Activated gamma-delta T cell (primary cell): ENCODE data around the gene TNKS2.
"Not testable (repeated sequence)": the region's sequence is repeated elsewhere in the genome, so short reads cannot be mapped to it uniquely, and the experiment has no call there.

Experiments
- DNase-seq: peaks from one replicate; lab custom pipeline; 2025; lab: John Stamatoyannopoulos, UW
- total RNA-seq, 2 donors: gene quantifications; one replicate each; lab custom pipeline; 2026; lab: John Stamatoyannopoulos, UW

The TNKS2 gene
- total RNA-seq = 179 to 214 reads per million in 2 donors

GRCh38 chr10:91797874-91798648 is at the start of gene TNKS2:
Gene TNKS2 (plus strand): TSS chr10:91798426. CDS start chr10:91798691, 265 bp downstream.
- DNase-seq = peak; percentile 90

DNA sequence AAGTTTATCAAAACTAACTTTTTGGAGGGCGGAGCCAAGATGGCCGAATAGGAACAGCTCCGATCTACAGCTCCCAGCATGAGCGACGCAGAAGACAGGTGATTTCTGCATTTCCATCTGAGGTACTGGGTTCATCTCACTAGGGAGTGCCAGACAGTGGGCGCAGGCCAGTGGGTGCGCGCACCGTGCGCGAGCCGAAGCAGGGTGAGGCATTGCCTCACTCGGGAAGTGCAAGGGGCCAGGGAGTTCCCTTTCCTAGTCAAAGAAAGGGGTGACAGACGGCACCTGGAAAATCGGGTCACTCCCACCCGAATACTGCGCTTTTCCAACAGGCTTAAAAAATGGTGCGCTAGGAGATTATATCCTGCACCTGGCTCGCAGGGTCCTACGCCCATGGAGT is 48.6 kb upstream of the TNKS2 start:
- not testable (repeated sequence) for DNase-seq

GRCh38 chr10:91756286-91756685 is 41.9 kb upstream of the TNKS2 start:
- DNase-seq = no peak

DNA sequence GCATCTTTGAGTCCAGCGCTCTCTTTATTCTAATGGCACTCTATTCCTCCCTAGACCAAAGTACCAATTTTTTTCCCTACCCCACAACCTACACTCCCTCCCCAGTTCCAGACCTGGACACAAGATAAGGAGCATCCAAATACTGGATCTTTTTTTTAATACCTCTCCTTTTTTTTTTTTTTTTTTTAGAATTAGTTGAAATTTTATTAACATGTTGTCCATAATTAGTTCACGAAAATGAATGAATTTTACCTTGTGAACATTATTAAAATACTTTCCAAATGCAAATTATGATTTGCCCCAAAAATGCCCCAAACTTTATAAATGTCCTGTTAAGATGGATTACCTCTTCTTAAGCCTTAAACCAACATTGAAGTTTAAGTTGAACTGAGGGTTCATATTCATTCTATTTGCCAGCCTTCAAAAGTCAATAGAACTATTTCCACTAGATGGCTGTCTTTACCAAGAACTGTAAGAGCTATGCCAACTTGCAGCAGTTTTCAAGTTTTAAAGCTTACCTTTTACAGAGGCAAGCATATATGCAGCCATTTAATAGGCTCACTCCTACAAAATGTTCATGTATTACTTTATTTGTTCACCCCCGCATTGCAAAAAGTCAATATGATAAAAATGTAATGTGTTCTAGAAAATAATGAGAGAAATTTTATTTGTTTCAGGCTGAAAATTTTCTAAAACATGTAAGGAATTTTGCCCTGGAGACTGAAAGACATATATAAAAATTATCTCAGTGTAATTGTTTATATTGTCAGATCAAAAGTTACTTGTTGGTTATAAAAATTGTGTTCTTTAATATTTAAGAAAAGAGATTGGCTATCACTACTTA is 39.7 kb upstream of the TNKS2 start:
- DNase-seq = no peak

DNA sequence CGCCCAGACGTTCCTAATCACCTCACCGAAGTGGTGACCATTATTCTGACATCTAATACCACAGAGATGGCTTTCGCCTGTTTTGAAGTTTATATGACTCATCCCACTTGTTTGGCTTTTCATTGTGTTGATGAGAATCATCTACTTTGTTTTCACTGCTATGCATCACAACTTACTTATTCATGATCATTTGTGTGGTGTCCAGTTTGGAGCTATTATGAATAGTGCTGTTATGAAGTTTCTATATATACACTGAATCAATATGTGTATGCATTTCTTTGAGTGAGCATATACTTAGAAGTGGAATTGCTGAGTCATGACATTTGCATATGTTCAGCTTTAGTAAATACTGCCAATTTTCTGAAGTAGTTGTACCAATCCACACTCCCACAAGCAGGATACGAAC is 38.6 kb upstream of the TNKS2 start:
- no peak for DNase-seq

- DNase-seq = no peak
Observed at GRCh38 chr10:91761721-91762120, 36.5 kb upstream of the TNKS2 start.

DNA sequence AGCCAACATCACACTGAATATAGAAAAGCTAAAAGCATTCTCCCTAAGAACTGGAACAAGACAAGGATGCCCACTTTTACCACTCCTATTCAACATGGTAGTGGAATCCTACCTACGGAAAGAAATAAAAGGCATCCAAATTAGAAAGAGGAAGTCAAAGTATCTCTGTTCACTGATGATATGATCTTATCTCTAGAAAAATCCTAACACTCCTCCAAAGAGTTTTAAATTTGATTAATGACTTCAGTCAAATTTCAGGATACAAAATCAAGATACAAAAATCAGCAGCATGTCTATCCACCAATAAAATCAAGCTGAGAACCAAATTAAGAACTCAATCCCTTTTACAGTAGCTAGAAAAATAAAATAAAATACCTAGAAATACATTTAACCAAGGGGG is 35.3 kb upstream of the TNKS2 start:
- no peak for DNase-seq

DNA sequence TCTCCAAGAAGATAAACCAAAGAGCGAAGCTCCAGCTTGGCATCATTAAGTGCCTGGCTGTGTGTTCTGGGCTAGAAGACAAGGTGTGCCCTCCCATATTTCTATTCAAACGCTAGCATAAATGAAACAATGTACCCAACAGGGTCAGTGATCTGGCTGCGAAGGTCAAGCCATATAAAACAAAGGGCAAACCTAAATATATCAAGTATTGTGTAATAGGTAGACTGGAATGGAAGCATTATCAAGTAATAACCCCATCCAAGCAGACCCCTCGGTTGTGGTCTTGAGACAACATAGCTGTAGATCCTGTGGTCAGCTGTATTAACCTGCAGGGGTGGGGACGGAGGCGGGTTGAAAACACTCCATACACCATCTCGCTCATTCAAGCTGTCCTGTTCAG is 31.6 kb upstream of the TNKS2 start:
- no peak for DNase-seq

- DNase-seq = no peak
Observed at GRCh38 chr10:91768123-91768522, 30.1 kb upstream of the TNKS2 start.

- no peak for DNase-seq
Observed at GRCh38 chr10:91771907-91772306, 26.3 kb upstream of the TNKS2 start.

- no peak for DNase-seq
Observed at GRCh38 chr10:91772461-91772860, 25.8 kb upstream of the TNKS2 start.

DNA sequence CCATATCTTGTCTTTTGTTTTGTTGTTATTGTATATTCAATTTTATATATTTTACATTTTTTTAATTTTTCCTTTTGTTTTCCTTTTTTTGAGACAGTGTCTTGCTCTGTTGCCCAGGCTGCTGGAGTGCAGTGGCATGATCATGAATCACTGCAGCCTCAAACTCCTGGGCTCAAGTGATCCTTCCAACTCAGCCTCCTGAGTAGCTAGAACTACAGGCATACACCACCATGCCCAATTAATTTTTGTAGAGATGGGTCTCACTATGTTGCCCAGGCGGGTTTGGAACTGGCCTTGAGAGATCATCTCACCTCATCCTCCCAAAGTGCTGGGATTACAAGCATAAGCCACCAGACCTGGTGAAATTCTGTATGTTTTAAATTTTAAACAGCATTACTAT is 25.4 kb upstream of the TNKS2 start:
- no peak for DNase-seq

GRCh38 chr10:91774571-91774970 is 23.7 kb upstream of the TNKS2 start:
- DNase-seq = no peak

DNA sequence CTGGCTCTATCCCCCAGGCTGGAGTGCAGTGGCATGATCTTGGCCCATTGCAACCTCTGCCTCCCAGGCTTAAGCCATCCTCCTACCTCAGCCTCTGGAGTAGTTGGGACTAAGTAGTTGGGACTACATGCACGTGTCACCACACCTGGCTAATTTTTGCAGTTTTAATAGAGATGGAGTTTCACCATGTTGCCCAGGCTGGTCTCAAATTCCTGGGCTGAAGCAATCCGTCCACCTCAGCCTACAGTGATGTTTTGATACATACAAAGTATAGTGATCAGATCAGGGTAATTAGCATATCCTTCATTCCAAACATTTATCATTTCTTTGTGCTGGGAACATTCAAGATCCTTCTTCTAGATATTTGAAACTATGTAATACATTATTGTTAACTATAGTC is 22.5 kb upstream of the TNKS2 start:
- no peak for DNase-seq

GRCh38 chr10:91776266-91776665 is 22.0 kb upstream of the TNKS2 start:
- no peak for DNase-seq

DNA sequence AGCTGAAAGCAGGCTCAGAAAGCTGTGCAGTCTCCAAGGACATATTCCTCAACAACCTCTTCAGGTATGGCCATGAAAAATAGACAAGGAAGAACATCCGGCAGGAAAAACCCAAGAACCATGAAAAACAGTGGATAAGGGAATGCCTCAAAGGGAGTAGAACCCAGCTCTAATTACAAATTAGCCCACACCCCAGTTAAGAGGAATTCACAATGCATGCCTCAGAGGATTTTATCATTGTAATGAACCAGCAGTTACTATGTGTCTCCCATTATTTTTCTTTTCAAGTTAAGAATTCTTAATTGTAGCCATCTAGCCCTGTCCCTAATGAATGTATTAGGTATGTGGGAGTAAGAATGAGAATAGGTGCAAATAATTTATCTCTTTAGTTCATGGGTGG is 19.7 kb upstream of the TNKS2 start:
- no peak for DNase-seq

- DNase-seq = no peak
Observed at GRCh38 chr10:91779011-91779605, 19.1 kb upstream of the TNKS2 start.

DNA sequence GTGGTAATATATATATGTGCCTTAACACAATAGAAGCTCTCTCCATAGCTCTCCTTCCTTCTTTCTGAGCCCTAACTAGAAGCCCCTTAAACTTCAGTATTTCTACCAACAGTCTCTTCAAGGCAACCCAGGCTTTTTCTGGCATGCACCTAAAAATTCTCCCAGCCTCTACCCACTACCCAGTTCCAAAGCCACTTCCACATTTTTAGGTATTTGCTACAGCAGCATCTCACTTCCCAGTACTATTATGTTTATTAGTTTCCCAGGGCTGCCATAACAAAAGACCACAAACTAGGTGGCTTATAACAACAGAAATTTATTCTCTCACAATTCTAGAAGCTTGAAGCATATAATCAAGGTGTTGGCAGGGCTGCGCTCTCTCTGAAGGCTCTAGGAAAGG is 15.7 kb upstream of the TNKS2 start:
- no peak for DNase-seq

DNA sequence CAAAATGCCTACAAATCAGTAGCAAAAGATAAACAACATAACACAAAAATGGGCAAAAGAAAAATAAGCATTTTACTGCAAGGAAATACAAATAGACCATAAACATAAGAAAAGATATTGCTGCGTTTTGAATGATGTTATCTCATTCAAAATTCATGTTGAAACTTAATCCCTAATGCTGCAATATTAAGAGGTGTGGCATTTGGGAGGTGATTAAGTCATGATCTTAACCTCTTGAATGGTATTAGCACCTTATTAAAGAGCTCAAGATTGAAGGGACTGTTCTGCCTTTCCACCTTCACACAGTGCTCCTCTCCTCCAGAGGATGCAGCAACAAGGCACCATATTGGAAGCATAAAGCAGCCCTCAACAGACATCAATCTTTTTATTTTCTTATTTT is 12.4 kb upstream of the TNKS2 start:
- DNase-seq = no peak

- DNase-seq = no peak
Observed at GRCh38 chr10:91787258-91787657, 11.0 kb upstream of the TNKS2 start.

GRCh38 chr10:91787810-91788209 is 10.4 kb upstream of the TNKS2 start:
- DNase-seq = no peak

GRCh38 chr10:91788527-91788926 is 9.7 kb upstream of the TNKS2 start:
- no peak for DNase-seq
